UCSD-AML1 (cell line): Measurements from ENCODE around the gene SPOCK1.

ENCODE experiments used
- DNase-seq: peaks from one replicate; lab custom pipeline; 2025; ENCODE audit not compliant: unreplicated experiment; lab: John Stamatoyannopoulos, UW

Gene SPOCK1

GRCh38 chr5:137446151-137446550, 53.0 kb downstream of the SPOCK1 start:
- DNase-seq = no peak

- DNase-seq = no peak
These were observed 56.5 kb downstream of the SPOCK1 start for GRCh38 chr5:137442660-137443059.

GRCh38 chr5:137441476-137441875, 57.6 kb downstream of the SPOCK1 start:
- DNase-seq = no peak

GRCh38 chr5:137440795-137441194, 58.3 kb downstream of the SPOCK1 start:
- DNase-seq = no peak

GRCh38 chr5:137439645-137440044, 59.5 kb downstream of the SPOCK1 start:
- no peak for DNase-seq

GRCh38 chr5:137438932-137439331, 60.2 kb downstream of the SPOCK1 start:
- DNase-seq = no peak

GRCh38 chr5:137437774-137438173, 61.4 kb downstream of the SPOCK1 start:
- no peak for DNase-seq

GRCh38 chr5:137433539-137433938, 65.6 kb downstream of the SPOCK1 start:
- DNase-seq = no peak

GRCh38 chr5:137432376-137432775, 66.8 kb downstream of the SPOCK1 start:
- no peak for DNase-seq

GRCh38 chr5:137431051-137431450, 68.1 kb downstream of the SPOCK1 start:
- no peak for DNase-seq

GRCh38 chr5:137415231-137415681, 83.9 kb downstream of the SPOCK1 start:
- DNase-seq = no peak

- no peak for DNase-seq
These were observed 84.9 kb downstream of the SPOCK1 start for GRCh38 chr5:137414112-137414755.

GRCh38 chr5:137412136-137412535, 87.0 kb downstream of the SPOCK1 start:
- DNase-seq = no peak

GRCh38 chr5:137410234-137411010, 88.7 kb downstream of the SPOCK1 start:
- DNase-seq = no peak

- no peak for DNase-seq
These were observed 89.4 kb downstream of the SPOCK1 start for GRCh38 chr5:137409736-137410135.

GRCh38 chr5:137407090-137407489, 92.0 kb downstream of the SPOCK1 start:
- DNase-seq = no peak

- DNase-seq = no peak
These were observed 93.7 kb downstream of the SPOCK1 start for GRCh38 chr5:137405393-137405792.

- DNase-seq = no peak
These were observed 95.3 kb downstream of the SPOCK1 start for GRCh38 chr5:137403869-137404268.

- no peak for DNase-seq
These were observed 96.5 kb downstream of the SPOCK1 start for GRCh38 chr5:137402436-137403187.

- DNase-seq = no peak
These were observed 97.2 kb downstream of the SPOCK1 start for GRCh38 chr5:137401946-137402345.

GRCh38 chr5:137400571-137400970, 98.6 kb downstream of the SPOCK1 start:
- no peak for DNase-seq

GRCh38 chr5:137399911-137400310, 99.2 kb downstream of the SPOCK1 start:
- DNase-seq = no peak
